ENCODE data around the gene IPCEF1.

GRCh38 chr6:154274168-154274567 lies 82.4 kb downstream of the IPCEF1 start:
- TF ChIP-seq EZH2 (IDR thresholded peaks at IDR 0.05; ENCODE audit: insufficient read depth, poor library complexity, severe bottlenecking): no peak
- TF ChIP-seq EZH2phosphoT487 (IDR thresholded peaks at IDR 0.05; ENCODE audit: insufficient read depth, low read depth): no peak

All from GM23248 (cell line).